ACC112 (cell line): ENCODE results near the gene MAP4K4.

Experiments
- H2AFZ ChIP-seq: fragments of 200-600 bp; sonication (generic); one replicate; pipeline ENCODE4 v1.6.0; 2017; ENCODE audit warnings: antibody characterized with exemption, low read length; ENCODE audit not compliant: unreplicated experiment
- H3K27ac ChIP-seq: fragments of 200-600 bp; sonication (generic); 2 replicates; pipeline ENCODE4 v1.5.1; 2014; ENCODE audit warnings: low read depth, mild to moderate bottlenecking, antibody characterized with exemption, low read length, moderate library complexity
- H3K27me3 ChIP-seq: fragments of 200-600 bp; sonication (generic); 2 replicates; pipeline ENCODE4 v1.6.1; 2014; ENCODE audit warnings: mild to moderate bottlenecking, antibody characterized with exemption, low read length, moderate library complexity, mixed read lengths; ENCODE audit not compliant: insufficient read depth
- H3K36me3 ChIP-seq: fragments of 200-600 bp; sonication (generic); 2 replicates; pipeline ENCODE4 v1.6.1; 2016; ENCODE audit warnings: mild to moderate bottlenecking, antibody characterized with exemption, low read length, moderate library complexity, mixed read lengths; ENCODE audit not compliant: insufficient read depth
- H3K4me1 ChIP-seq: fragments of 200-600 bp; sonication (generic); one replicate; pipeline ENCODE4 v1.6.1; 2016; ENCODE audit warnings: low read length, mixed read lengths; ENCODE audit not compliant: insufficient read depth, unreplicated experiment, control insufficient read depth
- H3K4me3 ChIP-seq: fragments of 200-600 bp; sonication (generic); 2 replicates; pipeline ENCODE4 v1.5.1; 2014; ENCODE audit warnings: mild to moderate bottlenecking, low read depth, low read length
- H3K79me2 ChIP-seq: fragments of 200-600 bp; sonication (generic); one replicate; pipeline ENCODE4 v1.6.0; 2016; ENCODE audit warnings: low read length; ENCODE audit not compliant: control insufficient read depth, unreplicated experiment, insufficient read depth

The MAP4K4 gene

GRCh38 chr2:101815154-101815553 is 117.6 kb downstream of the MAP4K4 start:
- peaks cover 77% of the 10 kb centered on the region for H3K4me1 ChIP-seq

DNA sequence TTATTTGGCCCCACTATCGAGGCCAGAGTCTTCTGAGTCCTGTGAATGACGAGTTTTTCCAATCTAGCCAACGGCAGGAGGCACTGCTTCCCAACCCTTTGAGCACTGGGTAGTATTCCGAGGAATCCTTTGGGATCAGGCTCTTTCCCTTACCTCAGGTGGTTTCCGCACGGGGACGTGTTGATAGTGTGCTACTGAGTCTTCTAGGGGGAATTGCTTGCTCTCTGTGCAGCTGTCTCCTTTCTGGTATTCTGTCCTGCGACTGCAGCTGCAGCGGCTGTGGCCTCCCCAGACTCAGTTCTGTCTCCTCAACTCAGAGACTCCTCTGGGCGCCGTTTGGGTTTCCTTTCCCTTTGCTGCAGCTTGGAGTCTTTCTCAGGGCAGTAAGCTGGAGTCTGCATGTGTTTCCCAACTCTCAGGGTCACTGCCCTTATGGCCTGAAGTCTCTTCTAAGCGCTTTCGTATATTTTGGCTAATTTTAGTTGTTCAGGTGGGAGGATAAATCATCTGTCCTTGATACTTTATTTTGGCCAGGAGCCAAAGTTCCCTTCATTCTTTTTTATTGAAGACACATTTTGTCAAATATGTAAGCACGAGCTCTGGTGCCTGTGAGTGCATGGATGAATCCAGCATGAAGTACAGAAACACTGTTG is 118.4 kb downstream of the MAP4K4 start:
- H3K79me2 ChIP-seq: peaks cover 98% of the 10 kb centered on the region
- peak overlapping the region; percentile 5; the same call in 1 of the 2 replicates for H3K4me3 ChIP-seq
- peak overlapping the region; percentile 38; the same call in 1 of the 2 replicates for H3K27ac ChIP-seq
- no peaks in the 10 kb centered on the region for H3K27me3 ChIP-seq
- 0 out of 2 replicates have a peak, but pooled peaks cover 3% of the 10 kb centered on the region for H3K36me3 ChIP-seq
- no peak overlapping the region for H2AFZ ChIP-seq
- H3K4me1 ChIP-seq: peaks cover 84% of the 10 kb centered on the region

More at GRCh38 chr2:101815154-101815553, 117.6 kb downstream of the MAP4K4 start:
- Histone ChIP-seq H3K4me3 (no peak overlapping the region), H3K79me2 (peaks cover 98% of the 10 kb centered on the region), H3K27me3 (no peaks in the 10 kb centered on the region), H3K27ac (no peak overlapping the region), H2AFZ (no peak overlapping the region), H3K36me3 (0 out of 2 replicates have a peak, but pooled peaks cover 3% of the 10 kb centered on the region)

GRCh38 chr2:101816598-101816997 is 119.1 kb downstream of the MAP4K4 start:
- Histone ChIP-seq H3K4me1 (peaks cover 87% of the 10 kb centered on the region), H3K79me2 (peaks cover 98% of the 10 kb centered on the region), H3K27me3 (no peaks in the 10 kb centered on the region), H3K36me3 (0 out of 2 replicates have a peak, but pooled peaks cover 3% of the 10 kb centered on the region), H3K4me3 (no peak overlapping the region), H2AFZ (no peak overlapping the region), H3K27ac (peak overlapping the region; percentile 38; the same call in 1 of the 2 replicates)

GRCh38 chr2:101817481-101817880 is 120.0 kb downstream of the MAP4K4 start:
- Histone ChIP-seq H3K36me3 (0 out of 2 replicates have a peak, but pooled peaks cover 3% of the 10 kb centered on the region), H3K4me1 (peaks cover 93% of the 10 kb centered on the region), H3K79me2 (peaks cover 98% of the 10 kb centered on the region), H2AFZ (no peak overlapping the region), H3K27ac (peak overlapping the region; percentile 92; the same call in 1 of the 2 replicates), H3K27me3 (no peaks in the 10 kb centered on the region), H3K4me3 (no peak overlapping the region)

GRCh38 chr2:101818531-101819451 is 121.3 kb downstream of the MAP4K4 start:
- H2AFZ ChIP-seq: no peak overlapping the region
- peak overlapping the region; percentile 92 for H3K27ac ChIP-seq
- H3K4me1 ChIP-seq: peaks cover 100% of the 10 kb centered on the region
- H3K36me3 ChIP-seq: no peaks in the 10 kb centered on the region
- peaks cover 98% of the 10 kb centered on the region for H3K79me2 ChIP-seq
- peak overlapping the region; percentile 22; the same call in 1 of the 2 replicates for H3K4me3 ChIP-seq
- H3K27me3 ChIP-seq: no peaks in the 10 kb centered on the region

- peak overlapping the region; percentile 92 for H3K27ac ChIP-seq
- H3K79me2 ChIP-seq: peaks cover 93% of the 10 kb centered on the region
- peaks cover 97% of the 10 kb centered on the region for H3K4me1 ChIP-seq
- peaks cover 1% of the 10 kb centered on the region for H3K36me3 ChIP-seq
- H3K27me3 ChIP-seq: no peaks in the 10 kb centered on the region
- H2AFZ ChIP-seq: no peak overlapping the region
- H3K4me3 ChIP-seq: peak overlapping the region; percentile 10; the same call in 1 of the 2 replicates
Observed at GRCh38 chr2:101820519-101820918, 123.0 kb downstream of the MAP4K4 start.

DNA sequence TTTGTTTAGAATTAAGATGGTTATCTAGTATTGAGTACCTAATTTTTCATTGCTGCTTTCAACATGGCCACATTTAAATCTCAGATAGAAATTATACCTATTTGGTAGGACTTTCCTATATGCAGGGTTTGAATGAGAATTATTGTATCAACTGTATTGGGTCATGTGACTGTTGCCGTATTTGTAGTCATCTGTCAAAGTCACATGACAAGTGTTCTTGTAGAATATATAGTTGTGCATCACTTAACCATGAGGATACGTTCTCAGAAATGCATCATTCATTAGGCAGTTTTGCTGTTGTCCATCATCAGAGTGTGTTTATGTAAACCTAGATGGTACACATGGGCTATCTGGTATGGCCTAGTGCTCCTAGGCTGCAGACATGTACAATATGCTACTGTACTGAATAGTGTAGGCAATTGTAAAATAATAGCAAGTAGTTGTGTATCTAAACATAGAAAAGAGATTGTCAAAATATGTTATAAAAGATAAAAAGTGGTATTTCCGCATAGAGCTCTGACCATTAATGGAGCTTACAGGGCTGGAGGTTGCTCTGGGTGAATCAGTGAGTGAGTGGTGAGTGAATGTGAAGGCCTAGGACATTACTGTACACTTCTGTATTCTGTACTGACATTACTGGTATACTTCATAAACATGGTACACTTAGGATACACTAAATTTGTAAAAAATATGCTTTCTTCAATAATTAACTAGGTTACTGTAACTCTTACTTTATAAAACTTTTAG is 123.7 kb downstream of the MAP4K4 start:
- Histone ChIP-seq H3K4me3 (peak overlapping the region; percentile 10; the same call in 1 of the 2 replicates), H3K4me1 (peaks cover 95% of the 10 kb centered on the region), H2AFZ (no peak overlapping the region), H3K79me2 (peaks cover 90% of the 10 kb centered on the region), H3K36me3 (peaks cover 6% of the 10 kb centered on the region), H3K27ac (peak overlapping the region; percentile 92), H3K27me3 (no peaks in the 10 kb centered on the region)

GRCh38 chr2:101821828-101822458 is 124.4 kb downstream of the MAP4K4 start:
- Histone ChIP-seq H3K4me3 (no peak overlapping the region), H3K36me3 (peaks cover 12% of the 10 kb centered on the region), H3K27me3 (no peaks in the 10 kb centered on the region), H3K79me2 (peaks cover 90% of the 10 kb centered on the region), H3K4me1 (peaks cover 95% of the 10 kb centered on the region), H2AFZ (no peak overlapping the region), H3K27ac (peak overlapping the region; percentile 92; the same call in 1 of the 2 replicates)

GRCh38 chr2:101823347-101823791 is 125.9 kb downstream of the MAP4K4 start:
- H3K79me2 ChIP-seq: peaks cover 88% of the 10 kb centered on the region
- peaks cover 19% of the 10 kb centered on the region for H3K36me3 ChIP-seq
- peak overlapping the region; percentile 92 for H3K27ac ChIP-seq
- no peaks in the 10 kb centered on the region for H3K27me3 ChIP-seq
- H3K4me1 ChIP-seq: peaks cover 95% of the 10 kb centered on the region
- H3K4me3 ChIP-seq: peak overlapping the region; percentile 54
- no peak overlapping the region for H2AFZ ChIP-seq
